SH-SY5Y (cell line): Measurements from ENCODE around the gene IL1R1.

Experiments used
- GATA2 ChIP-seq: IDR thresholded peaks from 2 replicates; pipeline ENCODE4 v1.6.1; 2011; ENCODE audit warnings: mild to moderate bottlenecking, low read depth, low read length
- GATA3 ChIP-seq: IDR thresholded peaks from 2 replicates; pipeline ENCODE4 v1.6.1; 2011; ENCODE audit warnings: low read depth, mild to moderate bottlenecking, low read length, moderate library complexity

GRCh38 chr2:102143450-102143985 is 972 bp downstream of the IL1R1 start:
- TF ChIP-seq GATA3 (no peak), GATA2 (no peak)
